ENCODE results near the gene IPO5. TPM values are rescaled to one million over a fixed set of nuclear protein-coding genes. Genes with fewer than 3 reads are reported as not detected.
"Not testable (repeated sequence)": the region's sequence is repeated elsewhere in the genome, so short reads cannot be mapped to it uniquely, and the experiment has no call there.

The IPO5 gene
- total RNA-seq, 2 experiments from 2014 or later, result 62.2 to 73.3 TPM

DNA sequence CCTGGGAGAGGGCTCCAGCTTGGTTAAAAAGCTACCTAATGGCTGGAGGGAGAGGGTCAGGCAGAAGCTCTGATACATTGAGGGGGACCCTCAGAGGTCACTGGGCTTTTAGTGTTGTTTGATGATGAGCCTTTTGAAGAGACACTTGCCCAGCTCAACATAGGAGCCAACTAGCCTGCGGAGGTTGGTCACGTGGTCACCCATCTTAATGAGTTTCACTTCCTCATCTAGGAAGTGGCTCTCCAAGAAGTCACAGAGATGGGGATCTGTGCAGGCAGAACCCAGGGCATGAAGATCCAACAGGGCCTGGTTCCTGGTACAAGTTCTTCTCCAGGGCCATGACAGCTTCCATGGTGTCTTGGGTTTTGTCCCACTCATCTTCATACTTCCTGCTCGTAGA, 33.4 kb downstream of the IPO5 start:
- ChIA-PET CTCF (no interaction called here), POLR2A (no interaction called here)
- TF ChIP-seq, protein P1, sequence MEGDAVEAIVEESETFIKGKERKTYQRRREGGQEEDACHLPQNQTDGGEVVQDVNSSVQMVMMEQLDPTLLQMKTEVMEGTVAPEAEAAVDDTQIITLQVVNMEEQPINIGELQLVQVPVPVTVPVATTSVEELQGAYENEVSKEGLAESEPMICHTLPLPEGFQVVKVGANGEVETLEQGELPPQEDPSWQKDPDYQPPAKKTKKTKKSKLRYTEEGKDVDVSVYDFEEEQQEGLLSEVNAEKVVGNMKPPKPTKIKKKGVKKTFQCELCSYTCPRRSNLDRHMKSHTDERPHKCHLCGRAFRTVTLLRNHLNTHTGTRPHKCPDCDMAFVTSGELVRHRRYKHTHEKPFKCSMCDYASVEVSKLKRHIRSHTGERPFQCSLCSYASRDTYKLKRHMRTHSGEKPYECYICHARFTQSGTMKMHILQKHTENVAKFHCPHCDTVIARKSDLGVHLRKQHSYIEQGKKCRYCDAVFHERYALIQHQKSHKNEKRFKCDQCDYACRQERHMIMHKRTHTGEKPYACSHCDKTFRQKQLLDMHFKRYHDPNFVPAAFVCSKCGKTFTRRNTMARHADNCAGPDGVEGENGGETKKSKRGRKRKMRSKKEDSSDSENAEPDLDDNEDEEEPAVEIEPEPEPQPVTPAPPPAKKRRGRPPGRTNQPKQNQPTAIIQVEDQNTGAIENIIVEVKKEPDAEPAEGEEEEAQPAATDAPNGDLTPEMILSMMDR (IDR thresholded peaks at IDR 0.05), result no peak
- Mint-ChIP-seq H3K27ac (no peak overlapping the region), H3K27me3 (no peaks in the 10 kb centered on the region), H3K9me3 (no peaks in the 10 kb centered on the region), H3K4me3 (no peak overlapping the region), H3K4me1 (ENCODE audit: low read depth) (peaks cover 8% of the 10 kb centered on the region), H3K36me3 (ENCODE audit: low read depth) (peaks cover 86% of the 10 kb centered on the region)
- Histone ChIP-seq H3K9me3 (ENCODE audit: control insufficient read depth in 1 of 2, insufficient read depth in 1 of 2, low read length in 2 of 2) (no peaks in the 10 kb centered on the region), H3K36me3 (ENCODE audit: insufficient read depth, low read length) (peaks cover 72% of the 10 kb centered on the region), H3K27ac (ENCODE audit: low read depth in 1 of 2, low read length in 2 of 2) (no peak overlapping the region), H3K4me1 (ENCODE audit: insufficient read depth, low read length) (no peaks in the 10 kb centered on the region), H3K4me3 (ENCODE audit: low read length) (no peak overlapping the region), H3K27me3 (ENCODE audit: control insufficient read depth in 1 of 2, insufficient read depth in 2 of 2, low read length in 2 of 2) (no peaks in the 10 kb centered on the region)
- no peak for ATAC-seq (ENCODE audit: poor library complexity)
- peak in 2 of 14 experiments; percentile 30 to 45 for DNase-seq
- intact Hi-C loops (cut with DNase I, micrococcal nuclease), result no loop called here

DNA sequence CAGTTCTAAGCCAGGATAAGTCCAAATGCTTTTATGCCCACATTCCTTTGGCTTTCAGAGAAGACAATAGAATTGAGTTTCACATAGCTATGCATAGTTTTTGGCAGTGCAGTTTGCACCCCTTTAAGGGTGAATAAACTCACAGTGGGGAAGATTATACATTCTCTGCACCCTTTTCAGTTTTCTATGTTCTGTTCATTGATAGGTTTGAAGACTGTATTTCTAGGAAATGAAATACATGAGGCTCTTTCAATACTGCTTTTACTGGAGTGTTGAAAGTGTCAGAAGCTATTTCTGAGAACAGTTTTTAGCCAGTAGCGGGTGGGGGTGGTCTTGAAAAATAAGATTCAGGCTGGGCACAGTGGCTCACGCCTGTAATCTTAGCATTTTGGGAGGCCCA, 46.2 kb downstream of the IPO5 start:
- DNase-seq (no peak), ATAC-seq (ENCODE audit: poor library complexity) (no peak)
- intact Hi-C loops (cut with DNase I, micrococcal nuclease), result no loop called here
- H3K27ac ChIP-seq (ENCODE audit: low read depth in 1 of 2, low read length in 2 of 2), result no peak overlapping the region
- ChIA-PET POLR2A (no interaction called here), CTCF (no interaction called here)
- H3K27me3 ChIP-seq (ENCODE audit: control insufficient read depth in 1 of 2, insufficient read depth in 2 of 2, low read length in 2 of 2), result no peaks in the 10 kb centered on the region
- Mint-ChIP-seq H3K4me1 (ENCODE audit: low read depth) (no peaks in the 10 kb centered on the region), H3K27ac (no peak overlapping the region), H3K36me3 (ENCODE audit: low read depth) (peaks cover 87% of the 10 kb centered on the region), H3K9me3 (no peaks in the 10 kb centered on the region), H3K27me3 (no peaks in the 10 kb centered on the region), H3K4me3 (no peak overlapping the region)
- no peak overlapping the region for H3K4me3 ChIP-seq (ENCODE audit: low read length)
- no peaks in the 10 kb centered on the region for H3K4me1 ChIP-seq (ENCODE audit: insufficient read depth, low read length)
- H3K9me3 ChIP-seq (ENCODE audit: control insufficient read depth in 1 of 2, insufficient read depth in 1 of 2, low read length in 2 of 2), result no peaks in the 10 kb centered on the region
- TF ChIP-seq, protein P1 (IDR thresholded peaks at IDR 0.05), result no peak
- peaks cover 71% of the 10 kb centered on the region for H3K36me3 ChIP-seq (ENCODE audit: insufficient read depth, low read length)

DNA sequence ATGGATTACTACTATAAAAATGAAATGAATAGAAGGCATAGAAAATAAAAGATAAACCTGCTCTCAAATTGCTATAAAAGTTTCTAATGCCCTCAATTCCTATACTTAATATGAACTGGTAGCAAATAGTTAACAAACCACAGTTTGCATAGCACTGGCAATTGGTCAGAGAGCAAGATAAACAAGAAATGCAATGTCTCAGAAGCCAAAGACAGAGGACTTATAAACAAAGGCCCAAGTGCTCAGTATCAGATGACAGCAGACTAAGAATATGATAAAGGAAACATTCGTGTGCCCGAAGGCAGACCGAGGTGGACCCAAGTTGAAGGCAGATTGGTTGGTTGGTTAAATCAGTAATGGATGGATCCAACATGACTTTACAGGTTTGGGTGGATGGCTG, 50.6 kb downstream of the IPO5 start:
- H3K4me3 Mint-ChIP-seq, result no peak overlapping the region
- H3K4me1 ChIP-seq (ENCODE audit: insufficient read depth, low read length), result no peaks in the 10 kb centered on the region
- DNase-seq (no peak), ATAC-seq (ENCODE audit: poor library complexity) (no peak)
- intact Hi-C loops (cut with DNase I, micrococcal nuclease), result no loop called here
- ChIA-PET CTCF (interaction anchor here (1.2 kb wide), 1 partner anchor 9 kb away, joined by 3 read pairs; no protein-coding TSS in a partner anchor), POLR2A (no interaction called here)
- no peaks in the 10 kb centered on the region for H3K9me3 Mint-ChIP-seq
- no peaks in the 10 kb centered on the region for H3K9me3 ChIP-seq (ENCODE audit: control insufficient read depth in 1 of 2, insufficient read depth in 1 of 2, low read length in 2 of 2)
- H3K36me3 ChIP-seq (ENCODE audit: insufficient read depth, low read length), result peaks cover 80% of the 10 kb centered on the region
- no peak overlapping the region for H3K27ac ChIP-seq (ENCODE audit: low read depth in 1 of 2, low read length in 2 of 2)
- no peaks in the 10 kb centered on the region for H3K27me3 ChIP-seq (ENCODE audit: control insufficient read depth in 1 of 2, insufficient read depth in 2 of 2, low read length in 2 of 2)
- H3K27ac Mint-ChIP-seq, result no peak overlapping the region
- no peak overlapping the region for H3K4me3 ChIP-seq (ENCODE audit: low read length)
- H3K36me3 Mint-ChIP-seq (ENCODE audit: low read depth), result peaks cover 88% of the 10 kb centered on the region
- no peaks in the 10 kb centered on the region for H3K4me1 Mint-ChIP-seq (ENCODE audit: low read depth)
- H3K27me3 Mint-ChIP-seq, result no peaks in the 10 kb centered on the region
- TF ChIP-seq, protein P1 (IDR thresholded peaks at IDR 0.05), result no peak

DNA sequence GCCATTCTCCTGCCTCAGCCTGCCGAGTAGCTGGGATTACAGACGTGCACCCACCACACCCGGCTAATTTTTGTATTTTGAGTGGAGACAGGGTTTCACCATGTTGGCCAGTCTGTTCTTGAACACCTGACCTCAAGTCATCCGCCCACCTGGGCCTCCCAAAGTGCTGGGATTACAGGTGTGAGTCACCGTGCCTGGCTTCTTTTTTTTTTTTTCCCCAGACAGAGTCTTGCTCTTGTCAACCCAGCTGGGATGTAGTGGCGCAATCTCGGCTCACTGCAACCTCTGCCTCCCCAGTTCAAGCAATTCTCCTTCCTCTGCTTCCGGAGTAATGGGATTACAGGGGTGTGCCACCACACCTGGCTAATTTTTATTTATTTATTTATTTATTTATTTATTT, 51.5 kb downstream of the IPO5 start:
- ATAC-seq (ENCODE audit: poor library complexity); DNase-seq; H3K27ac ChIP-seq (ENCODE audit: low read depth in 1 of 2, low read length in 2 of 2); H3K4me3 ChIP-seq (ENCODE audit: low read length); H3K27me3 ChIP-seq (ENCODE audit: control insufficient read depth in 1 of 2, insufficient read depth in 2 of 2, low read length in 2 of 2); H3K9me3 Mint-ChIP-seq; H3K27me3 Mint-ChIP-seq; CTCF ChIA-PET; H3K4me1 ChIP-seq (ENCODE audit: insufficient read depth, low read length); H3K27ac Mint-ChIP-seq; H3K4me1 Mint-ChIP-seq (ENCODE audit: low read depth); intact Hi-C loops (cut with DNase I, micrococcal nuclease); H3K4me3 Mint-ChIP-seq; POLR2A ChIA-PET; H3K9me3 ChIP-seq (ENCODE audit: control insufficient read depth in 1 of 2, insufficient read depth in 1 of 2, low read length in 2 of 2): not testable (repeated sequence)
- H3K36me3 ChIP-seq (ENCODE audit: insufficient read depth, low read length), result peaks cover 81% of the 10 kb centered on the region
- H3K36me3 Mint-ChIP-seq (ENCODE audit: low read depth), result peaks cover 88% of the 10 kb centered on the region
